Bronchial epithelial cell (primary cell): Measurements from ENCODE around the gene TPM1. TPM values are rescaled to one million over a fixed set of nuclear protein-coding genes. Genes with fewer than 3 reads are reported as not detected.

ENCODE experiments used
- DNase-seq: peaks from one replicate; pipeline ENCODE4 v3.0.0-alpha.2; 2010; ENCODE audit warnings: low read depth
- FAIRE-seq: peaks from 2 replicates; lab custom pipeline; 2011; peaks lifted over from hg19 to GRCh38; lab: Jason Lieb, UNC
- H3K27me3 ChIP-seq: 2 replicates; pipeline ENCODE4 v1.5.1; 2011; ENCODE audit warnings: low read length; ENCODE audit not compliant: control insufficient read depth, insufficient read depth
- H3K36me3 ChIP-seq: 2 replicates; pipeline ENCODE4 v1.5.1; 2011; ENCODE audit warnings: low read length; ENCODE audit not compliant: control insufficient read depth, insufficient read depth
- H3K4me3 ChIP-seq: 2 replicates; pipeline ENCODE4 v1.5.1; 2011; ENCODE audit warnings: mild to moderate bottlenecking, low read depth, low read length, control low read depth
- total RNA-seq: library from RNA; depleted of rRNA; stranded (reverse); fragments of >200 nt; gene quantifications from 2 replicates; pipeline ENCODE4 v1.2.1, GENCODE V29; 2014
- TF ChIP-seq, protein P1 (sequence below): IDR thresholded peaks from 2 replicates; pipeline ENCODE4 v1.5.1; 2011; ENCODE audit warnings: mild to moderate bottlenecking, moderate library complexity, low read length, control low read depth, inconsistent platforms; ENCODE audit not compliant: insufficient read depth, severe bottlenecking

Gene TPM1
- total RNA-seq, 1 donor from 2014 or later = 111 TPM

DNA sequence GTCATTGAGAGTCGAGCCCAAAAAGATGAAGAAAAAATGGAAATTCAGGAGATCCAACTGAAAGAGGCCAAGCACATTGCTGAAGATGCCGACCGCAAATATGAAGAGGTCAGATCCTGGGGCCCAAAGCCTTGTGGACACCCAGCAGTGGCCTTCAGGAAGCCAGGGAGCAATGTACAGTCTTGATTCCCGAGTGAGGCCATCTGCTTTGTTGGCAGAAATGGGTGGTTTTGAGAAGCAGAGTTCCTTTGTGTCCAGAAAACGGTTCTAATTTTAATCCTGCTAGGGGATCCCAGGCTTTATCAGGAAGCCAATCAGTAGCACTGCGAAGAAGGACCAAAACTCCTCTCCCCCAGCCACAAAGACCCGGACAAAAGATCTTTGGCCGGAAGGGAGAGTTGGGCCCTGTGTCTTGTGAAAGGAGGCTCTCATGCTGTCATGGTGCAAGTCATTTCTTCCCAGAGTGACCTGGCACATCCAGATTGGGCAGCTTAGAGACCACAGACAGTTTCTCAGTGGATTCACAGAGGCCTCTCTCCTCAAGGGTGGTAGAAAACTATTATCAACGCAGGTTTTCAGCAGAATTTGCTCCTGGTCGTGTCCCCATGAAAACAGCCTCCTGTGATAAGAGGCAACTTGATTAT, 17.1 kb downstream of the TPM1 start:
- Histone ChIP-seq H3K4me3 (no peak overlapping the region), H3K27me3 (no peaks in the 10 kb centered on the region), H3K36me3 (peaks cover 43% of the 10 kb centered on the region)
- FAIRE-seq (no peak), DNase-seq (no peak)
- TF ChIP-seq, protein P1, sequence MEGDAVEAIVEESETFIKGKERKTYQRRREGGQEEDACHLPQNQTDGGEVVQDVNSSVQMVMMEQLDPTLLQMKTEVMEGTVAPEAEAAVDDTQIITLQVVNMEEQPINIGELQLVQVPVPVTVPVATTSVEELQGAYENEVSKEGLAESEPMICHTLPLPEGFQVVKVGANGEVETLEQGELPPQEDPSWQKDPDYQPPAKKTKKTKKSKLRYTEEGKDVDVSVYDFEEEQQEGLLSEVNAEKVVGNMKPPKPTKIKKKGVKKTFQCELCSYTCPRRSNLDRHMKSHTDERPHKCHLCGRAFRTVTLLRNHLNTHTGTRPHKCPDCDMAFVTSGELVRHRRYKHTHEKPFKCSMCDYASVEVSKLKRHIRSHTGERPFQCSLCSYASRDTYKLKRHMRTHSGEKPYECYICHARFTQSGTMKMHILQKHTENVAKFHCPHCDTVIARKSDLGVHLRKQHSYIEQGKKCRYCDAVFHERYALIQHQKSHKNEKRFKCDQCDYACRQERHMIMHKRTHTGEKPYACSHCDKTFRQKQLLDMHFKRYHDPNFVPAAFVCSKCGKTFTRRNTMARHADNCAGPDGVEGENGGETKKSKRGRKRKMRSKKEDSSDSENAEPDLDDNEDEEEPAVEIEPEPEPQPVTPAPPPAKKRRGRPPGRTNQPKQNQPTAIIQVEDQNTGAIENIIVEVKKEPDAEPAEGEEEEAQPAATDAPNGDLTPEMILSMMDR = no peak

DNA sequence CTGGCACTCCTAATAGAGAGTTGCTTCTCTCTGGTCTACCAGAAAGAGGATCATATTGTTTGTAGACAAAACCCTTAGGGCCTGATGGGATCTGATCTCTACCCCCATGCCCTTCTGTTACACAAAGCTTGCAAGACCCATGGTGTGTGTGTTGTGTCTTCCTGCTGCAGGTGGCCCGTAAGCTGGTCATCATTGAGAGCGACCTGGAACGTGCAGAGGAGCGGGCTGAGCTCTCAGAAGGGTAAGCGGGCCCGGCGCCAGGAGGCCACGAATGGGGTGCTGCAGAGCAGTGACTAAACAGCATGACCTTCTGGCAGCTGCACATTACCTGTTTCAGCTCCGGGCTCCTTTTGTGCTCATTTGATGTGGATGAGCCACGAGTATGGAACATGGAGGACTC, 18.2 kb downstream of the TPM1 start:
- Histone ChIP-seq H3K27me3 (no peaks in the 10 kb centered on the region), H3K4me3 (no peak overlapping the region), H3K36me3 (peaks cover 46% of the 10 kb centered on the region)
- DNase-seq (no peak), FAIRE-seq (no peak)
- TF ChIP-seq, protein P1 = no peak

GRCh38 chr15:63061975-63062374, 19.4 kb downstream of the TPM1 start:
- TF ChIP-seq, protein P1 = no peak

DNA sequence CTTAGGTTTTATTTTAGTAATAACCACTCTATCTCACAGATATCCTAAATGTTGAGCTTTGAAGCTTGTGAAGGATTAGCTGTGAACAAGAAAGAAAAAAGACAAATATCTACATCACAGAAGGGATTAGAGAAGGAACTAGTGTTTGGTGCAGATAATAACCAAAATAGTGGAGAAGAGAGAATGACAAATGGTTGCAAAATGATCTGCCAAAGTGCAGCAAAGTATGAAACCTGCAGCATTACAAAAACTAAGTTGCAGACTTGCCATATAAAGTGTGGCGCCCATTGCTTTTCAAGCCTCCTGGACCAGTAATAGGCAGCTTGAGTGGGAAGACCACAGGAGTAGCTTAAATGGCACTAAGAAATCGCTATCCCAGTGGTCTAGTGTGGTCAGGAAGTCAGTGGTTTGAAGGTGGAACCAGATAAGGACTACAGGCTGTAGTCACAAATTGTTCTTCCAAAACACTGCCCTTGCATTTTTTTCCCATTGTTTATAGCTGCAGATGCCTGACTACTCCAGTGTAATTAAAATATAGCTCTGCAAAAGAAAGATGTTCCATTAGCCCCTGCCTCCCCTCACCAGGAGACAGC, 20.7 kb downstream of the TPM1 start:
- Histone ChIP-seq H3K27me3 (no peaks in the 10 kb centered on the region), H3K36me3 (peaks cover 49% of the 10 kb centered on the region), H3K4me3 (no peak overlapping the region)
- TF ChIP-seq, protein P1 = no peak
- FAIRE-seq (no peak), DNase-seq (no peak)

More at GRCh38 chr15:63061975-63062374, 19.4 kb downstream of the TPM1 start:
- FAIRE-seq = no peak
- H3K27me3 ChIP-seq = no peaks in the 10 kb centered on the region
- peaks cover 46% of the 10 kb centered on the region for H3K36me3 ChIP-seq
- no peak overlapping the region for H3K4me3 ChIP-seq
- DNase-seq = no peak

DNA sequence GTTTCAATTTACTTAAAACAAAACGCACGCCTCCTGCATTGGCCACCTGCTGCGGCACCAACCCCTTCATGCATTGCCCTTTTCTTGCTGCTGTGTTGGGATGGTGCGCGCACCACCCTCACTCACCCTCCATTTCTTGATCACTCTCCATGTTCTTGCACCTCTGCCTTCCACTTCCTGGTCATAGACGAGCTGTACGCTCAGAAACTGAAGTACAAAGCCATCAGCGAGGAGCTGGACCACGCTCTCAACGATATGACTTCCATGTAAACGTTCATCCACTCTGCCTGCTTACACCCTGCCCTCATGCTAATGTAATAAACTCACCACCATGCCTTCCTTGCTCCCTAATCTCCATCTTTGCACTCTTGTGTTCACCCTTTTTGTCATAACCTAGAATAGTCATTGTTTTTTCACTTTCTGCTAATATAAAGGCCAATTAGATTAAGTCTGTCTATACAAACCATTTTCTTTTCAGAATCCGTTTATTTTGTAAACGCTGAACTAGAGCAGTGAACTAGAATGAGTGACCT, 21.4 kb downstream of the TPM1 start:
- no peak for FAIRE-seq
- peaks cover 51% of the 10 kb centered on the region for H3K36me3 ChIP-seq

More for the DNA sequence above, 21.4 kb downstream of the TPM1 start:
- no peak for DNase-seq
- Histone ChIP-seq H3K4me3 (no peak overlapping the region), H3K27me3 (no peaks in the 10 kb centered on the region)
- TF ChIP-seq, protein P1 = no peak
